Upper lobe of right lung (tissue), 1 donor: ENCODE measurements around the gene ALB. TPM values are rescaled to one million over a fixed set of nuclear protein-coding genes. Genes with fewer than 3 reads are reported as not detected.

Experiments used
- ATAC-seq: fragments of 200-7000 bp; cut with Tn5 transposase; one replicate; pipeline ENCODE4 v1.9.1; 2020; ENCODE audit warnings: mild to moderate bottlenecking, moderate library complexity
- DNase-seq: peaks from one replicate; pipeline ENCODE4 v3.0.0-alpha.2; 2020
- H3K27ac ChIP-seq: fragments of 200-600 bp; one replicate; pipeline ENCODE4 v1.8.0; 2022
- H3K27me3 ChIP-seq: fragments of 200-600 bp; one replicate; pipeline ENCODE4 v1.8.0; 2022; ENCODE audit warnings: mild to moderate bottlenecking
- H3K36me3 ChIP-seq: fragments of 200-600 bp; one replicate; pipeline ENCODE4 v1.8.0; 2022
- H3K4me1 ChIP-seq: fragments of 200-600 bp; one replicate; pipeline ENCODE4 v1.8.0; 2022
- H3K4me3 ChIP-seq: fragments of 200-600 bp; one replicate; pipeline ENCODE4 v1.8.0; 2022; ENCODE audit warnings: mild to moderate bottlenecking
- H3K9me3 ChIP-seq: fragments of 200-600 bp; one replicate; pipeline ENCODE4 v1.8.0; 2022
- CTCF ChIP-seq: fragments of 200-600 bp; IDR thresholded peaks from one replicate; pipeline ENCODE4 v1.8.0; 2022; ENCODE audit warnings: antibody characterized with exemption
- intact Hi-C: fragments of 100-400 bp; cut with DNase I; formaldehyde crosslinking; loops from one replicate; pipeline ENCODE4 v1.11.0; 2022
- total RNA-seq: library from RNA; stranded (reverse); fragmentation: NEBNext Ultra II Directional; extraction: Animal tissue kit (Norgen Biotek cat#: 25700); gene quantifications from one replicate; pipeline ENCODE4 v1.2.1, GENCODE V29; 2021
- donor health status: DM: no; HTN: yes; CAD: no; lungs with severe emphysema.

Gene ALB
- total RNA-seq, 1 donor from 2014 or later, result 2.9 TPM

GRCh38 chr4:73409012-73409862, 5.2 kb downstream of the ALB start:
- ATAC-seq, result no peak
- DNase-seq, result no peak
- intact Hi-C loops, result no loop called here

GRCh38 chr4:73409978-73410548, 6.0 kb downstream of the ALB start:
- Histone ChIP-seq H3K27ac (no peak overlapping the region), H3K4me1 (no peaks in the 10 kb centered on the region), H3K9me3 (no peaks in the 10 kb centered on the region), H3K4me3 (no peak overlapping the region), H3K27me3 (no peaks in the 10 kb centered on the region), H3K36me3 (no peaks in the 10 kb centered on the region)
- DNase-seq (no peak), ATAC-seq (no peak)
- intact Hi-C loops, result no loop called here
- no peak for TF ChIP-seq CTCF

More at GRCh38 chr4:73409012-73409862, 5.2 kb downstream of the ALB start:
- no peak for TF ChIP-seq CTCF
- Histone ChIP-seq H3K36me3 (no peaks in the 10 kb centered on the region), H3K27ac (no peak overlapping the region), H3K27me3 (no peaks in the 10 kb centered on the region), H3K4me1 (no peaks in the 10 kb centered on the region), H3K9me3 (no peaks in the 10 kb centered on the region), H3K4me3 (no peak overlapping the region)

GRCh38 chr4:73410916-73411730, 7.0 kb downstream of the ALB start:
- ATAC-seq, result no peak
- DNase-seq, result no peak
- H3K4me3 ChIP-seq, result no peak overlapping the region
- no peaks in the 10 kb centered on the region for H3K9me3 ChIP-seq
- no peaks in the 10 kb centered on the region for H3K36me3 ChIP-seq
- no peak overlapping the region for H3K27ac ChIP-seq
- H3K27me3 ChIP-seq, result no peaks in the 10 kb centered on the region
- TF ChIP-seq CTCF, result no peak
- intact Hi-C loops, result no loop called here
- no peaks in the 10 kb centered on the region for H3K4me1 ChIP-seq

GRCh38 chr4:73411731-73412414, 7.8 kb downstream of the ALB start:
- TF ChIP-seq CTCF, result no peak
- Histone ChIP-seq H3K4me1 (no peaks in the 10 kb centered on the region), H3K27ac (no peak overlapping the region), H3K27me3 (no peaks in the 10 kb centered on the region), H3K9me3 (no peaks in the 10 kb centered on the region), H3K36me3 (no peaks in the 10 kb centered on the region), H3K4me3 (no peak overlapping the region)
- intact Hi-C loops, result no loop called here
- ATAC-seq (no peak), DNase-seq (no peak)

- no peak for TF ChIP-seq CTCF
Observed at GRCh38 chr4:73413294-73413755, 9.2 kb downstream of the ALB start.

More at GRCh38 chr4:73413294-73413755, 9.2 kb downstream of the ALB start:
- Histone ChIP-seq H3K27ac (no peak overlapping the region), H3K4me1 (no peaks in the 10 kb centered on the region), H3K9me3 (no peaks in the 10 kb centered on the region), H3K27me3 (no peaks in the 10 kb centered on the region), H3K4me3 (no peak overlapping the region), H3K36me3 (no peaks in the 10 kb centered on the region)
- intact Hi-C loops, result no loop called here
- ATAC-seq (no peak), DNase-seq (no peak)
